GM18909 (cell line): Measurements from ENCODE around the gene MCM10.

Source experiments
- ATAC-seq: cut with Tn5 transposase; IDR thresholded peaks from one replicate; pipeline ENCODE4 v1.9.1; 2021; ENCODE audit warnings: mild to moderate bottlenecking; ENCODE audit not compliant: unreplicated experiment, poor library complexity

The MCM10 gene

GRCh38 chr10:13247784-13248183 lies 86.4 kb downstream of the MCM10 start:
- no peak for ATAC-seq

- no peak for ATAC-seq
Measured at GRCh38 chr10:13253726-13254125, 92.4 kb downstream of the MCM10 start.

- ATAC-seq, result no peak
Measured at GRCh38 chr10:13256627-13257026, 95.3 kb downstream of the MCM10 start.

GRCh38 chr10:13257621-13258140 lies 96.3 kb downstream of the MCM10 start:
- ATAC-seq, result no peak
